HEK293 (cell line): Measurements from ENCODE around the gene TTC33.

Experiments used
- CTCF ChIA-PET: fragments of 350-600 bp; formaldehyde crosslinking; extraction: SDS; loops from one replicate; lab custom pipeline; 2021; ENCODE audit warnings: antibody characterized with exemption; lab: Yijun Ruan, JAX
- POLR2A ChIA-PET: fragments of 300-600 bp; formaldehyde crosslinking; extraction: SDS; loops from one replicate; lab custom pipeline; 2020; ENCODE audit warnings: antibody characterized with exemption, inconsistent platforms; lab: Yijun Ruan, JAX
- H3K27ac ChIP-seq: fragments of 200-500 bp; sonication (Bioruptor generic); 2 replicates; pipeline ENCODE4 v1.5.1; 2014; ENCODE audit warnings: low read depth, low read length, control low read depth, inconsistent platforms; ENCODE audit errors: extremely low read depth
- H3K36me3 ChIP-seq, 2 experiments: fragments of 200-500 bp in 1 of 2; sonication (Bioruptor generic) in 1 of 2; 1 replicate in 1 of 2; 2 replicates in 1 of 2; pipeline ENCODE4 v1.5.1; 2014 to 2017; ENCODE audit warnings: inconsistent platforms in 2 of 2, low read length in 2 of 2; ENCODE audit not compliant: control insufficient read depth in 2 of 2, insufficient read depth in 1 of 2
- H3K4me1 ChIP-seq: fragments of 200-500 bp; sonication (Bioruptor generic); 2 replicates; pipeline ENCODE4 v1.5.1; 2014; ENCODE audit warnings: mild to moderate bottlenecking, low read length, inconsistent platforms; ENCODE audit not compliant: control insufficient read depth, insufficient read depth
- H3K4me3 ChIP-seq: 2 replicates; pipeline ENCODE4 v1.5.1; 2011; ENCODE audit warnings: low read depth, mild to moderate bottlenecking, control low read depth, low read length, moderate library complexity
- H3K9me3 ChIP-seq: fragments of 200-500 bp; sonication (Bioruptor generic); 2 replicates; pipeline ENCODE4 v1.5.1; 2014; ENCODE audit warnings: low read depth, low read length, inconsistent platforms; ENCODE audit not compliant: control insufficient read depth, insufficient read depth
- AEBP2 ChIP-seq: fragments of 450-650 bp; formaldehyde crosslinking; IDR thresholded peaks from 2 replicates; pipeline ENCODE4 v1.5.1; 2016; ENCODE audit warnings: missing biosample characterization, missing genetic modification characterization, borderline replicate concordance
- GLI2 ChIP-seq: fragments of 450-650 bp; formaldehyde crosslinking; IDR thresholded peaks from 2 replicates; pipeline ENCODE4; 2017; ENCODE audit warnings: missing biosample characterization, missing genetic modification characterization, low read depth, borderline replicate concordance
- KLF17 ChIP-seq: fragments of 450-650 bp; formaldehyde crosslinking; IDR thresholded peaks from 2 replicates; pipeline ENCODE4 v1.5.1; 2016; ENCODE audit warnings: missing biosample characterization, missing genetic modification characterization
- MYNN ChIP-seq: fragments of 450-650 bp; formaldehyde crosslinking; IDR thresholded peaks from 2 replicates; pipeline ENCODE4 v1.5.1; 2016; ENCODE audit warnings: missing biosample characterization, missing genetic modification characterization, borderline replicate concordance
- PRDM4 ChIP-seq: fragments of 450-650 bp; formaldehyde crosslinking; IDR thresholded peaks from 2 replicates; pipeline ENCODE4 v1.5.1; 2017; ENCODE audit warnings: missing biosample characterization, missing genetic modification characterization
- PRDM6 ChIP-seq: fragments of 450-650 bp; formaldehyde crosslinking; IDR thresholded peaks from 2 replicates; pipeline ENCODE4 v1.5.1; 2017; ENCODE audit warnings: missing biosample characterization, missing genetic modification characterization
- WT1 ChIP-seq: fragments of 450-650 bp; formaldehyde crosslinking; IDR thresholded peaks from 2 replicates; pipeline ENCODE4 v1.5.1; 2016; ENCODE audit warnings: missing biosample characterization, missing genetic modification characterization
- ZBTB8A ChIP-seq: fragments of 450-650 bp; formaldehyde crosslinking; IDR thresholded peaks from 2 replicates; pipeline ENCODE4 v1.5.1; 2016; ENCODE audit warnings: missing biosample characterization, missing genetic modification characterization
- ZEB2 ChIP-seq: fragments of 450-650 bp; formaldehyde crosslinking; IDR thresholded peaks from 2 replicates; pipeline ENCODE4 v1.5.1; 2016; ENCODE audit warnings: missing biosample characterization, missing genetic modification characterization
- ZNF211 ChIP-seq: fragments of 450-650 bp; formaldehyde crosslinking; IDR thresholded peaks from 2 replicates; pipeline ENCODE4 v1.5.1; 2016; ENCODE audit warnings: low read depth, missing biosample characterization, missing genetic modification characterization
- ZNF239 ChIP-seq: fragments of 450-650 bp; formaldehyde crosslinking; IDR thresholded peaks from 2 replicates; pipeline ENCODE4 v1.5.1; 2016; ENCODE audit warnings: missing biosample characterization, missing genetic modification characterization
- ZNF24 ChIP-seq: fragments of 450-650 bp; formaldehyde crosslinking; IDR thresholded peaks from 2 replicates; pipeline ENCODE4 v1.5.1; 2016; ENCODE audit warnings: missing biosample characterization, missing genetic modification characterization
- ZNF426 ChIP-seq: fragments of 450-650 bp; formaldehyde crosslinking; IDR thresholded peaks from 2 replicates; pipeline ENCODE4 v1.5.1; 2017; ENCODE audit warnings: missing biosample characterization, missing genetic modification characterization, mild to moderate bottlenecking, inconsistent platforms, moderate library complexity
- ZNF501 ChIP-seq: fragments of 450-650 bp; formaldehyde crosslinking; IDR thresholded peaks from 2 replicates; pipeline ENCODE4 v1.5.1; 2016; ENCODE audit warnings: missing biosample characterization, missing genetic modification characterization
- ZNF596 ChIP-seq: fragments of 450-650 bp; IDR thresholded peaks from 2 replicates; pipeline ENCODE4 v1.5.0; 2018; ENCODE audit warnings: missing biosample characterization, mild to moderate bottlenecking, missing genetic modification characterization, moderate library complexity
- ZXDB ChIP-seq: fragments of 450-650 bp; formaldehyde crosslinking; IDR thresholded peaks from 2 replicates; pipeline ENCODE4 v1.5.1; 2016; ENCODE audit warnings: missing biosample characterization, missing genetic modification characterization
- TF ChIP-seq, protein P1 (sequence below): fragments of 450-650 bp; formaldehyde crosslinking; conservative IDR thresholded peaks from 2 replicates; pipeline ENCODE4 v1.5.1; 2016; ENCODE audit warnings: low read depth, missing biosample characterization, missing genetic modification characterization
- TF ChIP-seq, protein P2 (sequence below): fragments of 450-650 bp; formaldehyde crosslinking; IDR thresholded peaks from 2 replicates; pipeline ENCODE4 v1.5.1; 2016; ENCODE audit warnings: missing biosample characterization, missing genetic modification characterization
- TF ChIP-seq, protein P3 (sequence below): IDR thresholded peaks from 2 replicates; pipeline ENCODE4 v1.6.1; 2011; ENCODE audit warnings: mild to moderate bottlenecking, low read depth, low read length, borderline replicate concordance
- TF ChIP-seq, protein P4 (sequence below): fragments of 450-650 bp; formaldehyde crosslinking; IDR thresholded peaks from 2 replicates; pipeline ENCODE4 v1.5.1; 2016; ENCODE audit warnings: missing biosample characterization, missing genetic modification characterization, low read depth

Gene TTC33

GRCh38 chr5:40465416-40465815 is 290.3 kb downstream of the TTC33 start (continued):
- TF ChIP-seq, protein P1, sequence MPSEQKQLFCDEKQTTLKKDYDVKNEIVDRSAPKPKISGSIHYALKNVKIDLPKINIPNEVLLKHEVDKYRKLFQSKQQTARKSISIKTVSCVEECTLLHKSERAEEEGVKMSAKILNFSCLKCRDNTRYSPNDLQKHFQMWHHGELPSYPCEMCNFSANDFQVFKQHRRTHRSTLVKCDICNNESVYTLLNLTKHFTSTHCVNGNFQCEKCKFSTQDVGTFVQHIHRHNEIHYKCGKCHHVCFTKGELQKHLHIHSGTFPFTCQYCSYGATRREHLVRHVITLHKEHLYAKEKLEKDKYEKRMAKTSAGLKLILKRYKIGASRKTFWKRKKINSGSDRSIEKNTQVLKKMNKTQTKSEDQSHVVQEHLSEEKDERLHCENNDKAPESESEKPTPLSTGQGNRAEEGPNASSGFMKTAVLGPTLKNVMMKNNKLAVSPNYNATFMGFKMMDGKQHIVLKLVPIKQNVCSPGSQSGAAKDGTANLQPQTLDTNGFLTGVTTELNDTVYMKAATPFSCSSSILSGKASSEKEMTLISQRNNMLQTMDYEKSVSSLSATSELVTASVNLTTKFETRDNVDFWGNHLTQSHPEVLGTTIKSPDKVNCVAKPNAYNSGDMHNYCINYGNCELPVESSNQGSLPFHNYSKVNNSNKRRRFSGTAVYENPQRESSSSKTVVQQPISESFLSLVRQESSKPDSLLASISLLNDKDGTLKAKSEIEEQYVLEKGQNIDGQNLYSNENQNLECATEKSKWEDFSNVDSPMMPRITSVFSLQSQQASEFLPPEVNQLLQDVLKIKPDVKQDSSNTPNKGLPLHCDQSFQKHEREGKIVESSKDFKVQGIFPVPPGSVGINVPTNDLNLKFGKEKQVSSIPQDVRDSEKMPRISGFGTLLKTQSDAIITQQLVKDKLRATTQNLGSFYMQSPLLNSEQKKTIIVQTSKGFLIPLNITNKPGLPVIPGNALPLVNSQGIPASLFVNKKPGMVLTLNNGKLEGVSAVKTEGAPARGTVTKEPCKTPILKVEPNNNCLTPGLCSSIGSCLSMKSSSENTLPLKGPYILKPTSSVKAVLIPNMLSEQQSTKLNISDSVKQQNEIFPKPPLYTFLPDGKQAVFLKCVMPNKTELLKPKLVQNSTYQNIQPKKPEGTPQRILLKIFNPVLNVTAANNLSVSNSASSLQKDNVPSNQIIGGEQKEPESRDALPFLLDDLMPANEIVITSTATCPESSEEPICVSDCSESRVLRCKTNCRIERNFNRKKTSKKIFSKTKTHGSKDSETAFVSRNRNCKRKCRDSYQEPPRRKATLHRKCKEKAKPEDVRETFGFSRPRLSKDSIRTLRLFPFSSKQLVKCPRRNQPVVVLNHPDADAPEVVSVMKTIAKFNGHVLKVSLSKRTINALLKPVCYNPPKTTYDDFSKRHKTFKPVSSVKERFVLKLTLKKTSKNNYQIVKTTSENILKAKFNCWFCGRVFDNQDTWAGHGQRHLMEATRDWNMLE (tag by site-specific recombination) = no peak
- TF ChIP-seq, protein P2, sequence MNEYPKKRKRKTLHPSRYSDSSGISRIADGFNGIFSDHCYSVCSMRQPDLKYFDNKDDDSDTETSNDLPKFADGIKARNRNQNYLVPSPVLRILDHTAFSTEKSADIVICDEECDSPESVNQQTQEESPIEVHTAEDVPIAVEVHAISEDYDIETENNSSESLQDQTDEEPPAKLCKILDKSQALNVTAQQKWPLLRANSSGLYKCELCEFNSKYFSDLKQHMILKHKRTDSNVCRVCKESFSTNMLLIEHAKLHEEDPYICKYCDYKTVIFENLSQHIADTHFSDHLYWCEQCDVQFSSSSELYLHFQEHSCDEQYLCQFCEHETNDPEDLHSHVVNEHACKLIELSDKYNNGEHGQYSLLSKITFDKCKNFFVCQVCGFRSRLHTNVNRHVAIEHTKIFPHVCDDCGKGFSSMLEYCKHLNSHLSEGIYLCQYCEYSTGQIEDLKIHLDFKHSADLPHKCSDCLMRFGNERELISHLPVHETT = no peak
- TF ChIP-seq ZNF24 (tag by site-specific recombination) (no peak), ZNF211 (tag by site-specific recombination) (no peak), ZNF239 (tag by site-specific recombination) (no peak), MYNN (tag by site-specific recombination) (no peak), ZNF596 (tag by site-specific recombination) (no peak), PRDM4 (tag by site-specific recombination) (no peak), AEBP2 (tag by site-specific recombination) (no peak), ZXDB (no peak), ZNF426 (tag by site-specific recombination) (no peak), GLI2 (tag by site-specific recombination) (no peak)
- TF ChIP-seq, protein P3, sequence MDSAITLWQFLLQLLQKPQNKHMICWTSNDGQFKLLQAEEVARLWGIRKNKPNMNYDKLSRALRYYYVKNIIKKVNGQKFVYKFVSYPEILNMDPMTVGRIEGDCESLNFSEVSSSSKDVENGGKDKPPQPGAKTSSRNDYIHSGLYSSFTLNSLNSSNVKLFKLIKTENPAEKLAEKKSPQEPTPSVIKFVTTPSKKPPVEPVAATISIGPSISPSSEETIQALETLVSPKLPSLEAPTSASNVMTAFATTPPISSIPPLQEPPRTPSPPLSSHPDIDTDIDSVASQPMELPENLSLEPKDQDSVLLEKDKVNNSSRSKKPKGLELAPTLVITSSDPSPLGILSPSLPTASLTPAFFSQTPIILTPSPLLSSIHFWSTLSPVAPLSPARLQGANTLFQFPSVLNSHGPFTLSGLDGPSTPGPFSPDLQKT = no peak

DNA sequence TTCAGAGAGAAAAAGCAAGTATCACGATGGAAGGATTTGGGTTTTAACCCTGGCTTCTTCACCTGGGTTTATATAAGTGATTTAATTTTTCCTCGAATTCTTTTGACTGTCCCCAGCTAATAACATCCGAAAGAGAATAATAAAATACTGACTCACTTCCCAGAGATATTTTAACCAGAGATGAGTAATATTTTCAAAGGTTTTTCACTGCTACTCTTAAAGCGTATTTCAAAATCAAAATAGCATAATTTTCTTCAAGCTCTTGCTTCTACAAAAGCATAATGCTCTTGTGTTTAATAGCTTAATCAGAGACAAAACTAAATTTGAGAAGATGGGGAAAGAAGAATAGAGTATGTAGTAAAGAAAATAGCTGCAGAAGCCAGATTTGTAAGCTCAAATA is 291.2 kb downstream of the TTC33 start:
- Histone ChIP-seq H3K27ac (no peak overlapping the region), H3K4me3 (no peak overlapping the region), H3K9me3 (no peaks in the 10 kb centered on the region), H3K4me1 (no peaks in the 10 kb centered on the region), H3K36me3 (no peaks in the 10 kb centered on the region)
- ChIA-PET POLR2A (no interaction called here), CTCF (interaction anchor here (0.6 kb wide), 1 partner anchor 16 kb away, joined by 3 read pairs; no protein-coding TSS in a partner anchor)
- TF ChIP-seq PRDM6 = no peak
- TF ChIP-seq KLF17 (tag by site-specific recombination) = no peak
- no peak for TF ChIP-seq ZEB2 (tag by site-specific recombination)
- no peak for TF ChIP-seq WT1 (tag by site-specific recombination)
- TF ChIP-seq ZBTB8A (tag by site-specific recombination) = no peak
- TF ChIP-seq, protein P4, sequence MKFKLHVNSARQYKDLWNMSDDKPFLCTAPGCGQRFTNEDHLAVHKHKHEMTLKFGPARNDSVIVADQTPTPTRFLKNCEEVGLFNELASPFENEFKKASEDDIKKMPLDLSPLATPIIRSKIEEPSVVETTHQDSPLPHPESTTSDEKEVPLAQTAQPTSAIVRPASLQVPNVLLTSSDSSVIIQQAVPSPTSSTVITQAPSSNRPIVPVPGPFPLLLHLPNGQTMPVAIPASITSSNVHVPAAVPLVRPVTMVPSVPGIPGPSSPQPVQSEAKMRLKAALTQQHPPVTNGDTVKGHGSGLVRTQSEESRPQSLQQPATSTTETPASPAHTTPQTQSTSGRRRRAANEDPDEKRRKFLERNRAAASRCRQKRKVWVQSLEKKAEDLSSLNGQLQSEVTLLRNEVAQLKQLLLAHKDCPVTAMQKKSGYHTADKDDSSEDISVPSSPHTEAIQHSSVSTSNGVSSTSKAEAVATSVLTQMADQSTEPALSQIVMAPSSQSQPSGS = no peak
- no peak for TF ChIP-seq ZNF501 (tag by site-specific recombination)
